HG02981 (cell line): ENCODE results near the gene TOB2.

Experiments
- ATAC-seq: cut with Tn5 transposase; IDR thresholded peaks from one replicate; pipeline ENCODE4 v1.9.1; 2021; ENCODE audit warnings: mild to moderate bottlenecking, moderate library complexity; ENCODE audit not compliant: unreplicated experiment

The TOB2 gene, protein sequence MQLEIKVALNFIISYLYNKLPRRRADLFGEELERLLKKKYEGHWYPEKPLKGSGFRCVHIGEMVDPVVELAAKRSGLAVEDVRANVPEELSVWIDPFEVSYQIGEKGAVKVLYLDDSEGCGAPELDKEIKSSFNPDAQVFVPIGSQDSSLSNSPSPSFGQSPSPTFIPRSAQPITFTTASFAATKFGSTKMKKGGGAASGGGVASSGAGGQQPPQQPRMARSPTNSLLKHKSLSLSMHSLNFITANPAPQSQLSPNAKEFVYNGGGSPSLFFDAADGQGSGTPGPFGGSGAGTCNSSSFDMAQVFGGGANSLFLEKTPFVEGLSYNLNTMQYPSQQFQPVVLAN

GRCh38 chr22:41446639-41447434 lies at the start of gene TOB2:
TOB2 (minus strand) TSS chr22:41446801; CDS start chr22:41437345, 9,456 bp downstream.
- ATAC-seq = peak; percentile 40

DNA sequence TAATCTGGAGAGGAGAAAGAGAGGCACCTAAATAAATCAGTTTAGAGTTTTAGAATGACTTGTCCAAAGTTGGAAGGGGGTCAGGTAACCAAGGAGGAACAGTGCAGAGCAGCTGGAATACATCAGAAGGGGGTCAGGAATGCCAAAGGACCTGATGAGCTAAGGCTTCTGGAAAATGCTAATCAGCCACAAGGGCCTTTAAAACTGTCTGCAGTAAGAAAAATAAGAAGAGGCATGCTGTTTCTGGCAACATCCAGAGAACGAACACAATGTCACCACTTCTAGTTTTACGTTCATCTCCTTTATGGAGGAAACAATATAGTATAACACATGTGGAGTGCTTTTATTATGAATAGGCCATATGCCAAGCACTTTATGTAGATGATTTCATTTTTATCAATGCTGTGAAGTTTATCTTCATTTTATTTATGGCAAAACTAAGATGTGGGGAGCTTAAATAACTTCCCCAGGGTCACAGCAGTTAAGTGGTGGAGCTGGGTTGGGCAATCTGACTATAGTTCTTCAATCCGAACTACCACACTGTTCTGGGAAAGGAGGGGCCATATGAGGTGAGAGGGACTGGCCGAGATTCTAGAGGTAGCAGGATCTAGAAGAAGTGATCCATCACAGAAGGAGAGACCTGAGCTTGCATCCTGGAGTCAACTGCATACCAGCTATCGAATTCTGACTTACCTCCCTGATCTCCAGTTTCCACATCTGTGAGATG lies 44.9 kb upstream of the TOB2 start:
- no peak for ATAC-seq

DNA sequence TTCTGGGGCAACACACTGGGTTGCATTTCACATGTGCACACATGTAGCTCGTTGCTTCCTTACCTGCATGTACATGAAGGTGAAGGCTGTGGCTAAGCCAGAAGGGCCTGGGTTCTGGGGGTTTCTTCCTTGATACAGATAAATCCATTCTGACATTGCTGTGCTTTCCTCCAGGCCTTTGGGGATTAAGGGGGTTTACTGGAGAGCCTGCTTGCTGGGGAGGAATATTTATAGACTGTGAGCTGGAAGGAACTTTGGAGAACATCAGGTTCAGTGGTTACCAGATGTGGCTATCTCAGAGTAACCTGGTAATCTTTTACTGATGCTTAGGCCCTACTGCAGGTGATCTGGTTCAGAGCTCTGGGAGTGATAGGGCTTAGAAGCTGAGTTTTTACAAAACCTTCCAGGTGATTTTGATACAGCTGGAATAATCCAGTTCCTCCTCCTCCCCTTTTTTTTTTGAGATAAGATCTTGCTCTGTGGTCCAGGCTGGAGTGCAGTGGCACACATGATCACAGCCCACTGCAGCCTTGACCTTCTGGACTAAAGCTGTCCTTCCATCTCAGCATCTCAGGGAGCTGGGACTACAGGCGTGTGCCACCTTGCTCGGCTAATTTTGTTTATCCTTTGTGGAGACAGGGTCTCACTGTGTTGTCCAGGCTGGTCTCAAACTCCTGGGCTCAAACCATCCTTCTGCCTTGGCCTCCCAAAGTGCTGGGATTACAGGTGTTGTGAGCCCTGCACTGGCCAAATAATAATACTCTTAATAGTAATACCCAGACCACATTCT lies 42.2 kb upstream of the TOB2 start:
- ATAC-seq = no peak

DNA sequence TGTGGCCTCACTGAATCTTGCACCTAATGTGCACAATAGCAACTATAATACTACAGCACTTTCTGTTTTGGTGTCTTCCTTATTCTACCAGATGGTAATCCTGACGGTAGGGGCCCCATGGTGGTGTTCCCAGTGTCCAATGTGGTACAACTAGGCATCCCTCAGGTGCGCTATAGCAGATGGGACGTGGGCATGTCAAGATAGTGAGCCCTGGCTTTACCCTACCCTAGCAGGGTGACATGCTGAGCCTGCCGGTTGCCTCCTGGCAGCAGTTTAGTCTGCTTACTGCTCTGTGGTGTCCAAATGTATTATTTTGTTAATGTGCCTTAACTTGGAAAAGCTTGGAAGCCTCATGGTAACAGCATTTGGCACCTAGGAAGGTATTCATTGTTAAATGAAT lies 41.5 kb upstream of the TOB2 start:
- no peak for ATAC-seq

DNA sequence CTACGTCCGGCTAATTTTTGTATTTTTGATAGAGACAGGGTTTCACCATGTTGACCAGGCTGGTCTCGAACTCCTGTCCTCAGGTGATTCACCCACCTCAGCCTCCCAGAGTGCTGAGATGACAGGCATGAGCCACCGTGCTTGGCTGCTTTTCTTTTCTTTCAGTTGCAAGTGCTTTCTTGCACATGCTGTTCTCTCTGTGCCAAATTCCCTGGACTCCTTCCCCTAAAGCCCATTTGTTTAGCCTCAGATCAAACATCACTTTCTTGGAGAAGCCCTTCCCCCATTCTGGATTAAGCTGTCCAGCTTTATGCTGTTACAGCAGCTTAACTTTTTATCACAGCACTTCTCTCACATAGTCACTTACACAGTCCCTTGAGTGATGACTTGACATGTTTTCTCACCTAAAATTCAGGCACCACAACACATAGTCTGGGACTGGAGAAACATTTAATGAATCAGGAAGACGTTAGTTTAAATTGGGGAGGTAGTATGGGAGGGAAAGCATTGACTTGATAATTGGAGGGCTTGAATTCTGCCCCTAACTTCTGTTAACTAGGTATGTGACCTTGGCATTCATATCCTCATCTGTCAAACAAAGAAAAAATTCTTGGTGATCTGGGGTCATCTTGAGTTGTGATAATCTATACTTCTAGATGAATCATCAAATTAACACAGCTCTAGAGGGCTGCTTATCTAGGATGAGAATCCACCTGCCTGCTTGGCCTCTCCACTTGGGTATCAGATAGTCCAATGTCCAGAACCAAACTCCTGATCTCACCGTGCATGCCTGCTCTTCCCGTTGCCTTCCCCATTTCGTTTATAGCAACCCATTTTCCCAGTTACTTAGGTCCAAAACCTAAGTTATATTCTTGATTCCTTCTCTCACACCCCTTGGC lies 40.7 kb upstream of the TOB2 start:
- no peak for ATAC-seq

DNA sequence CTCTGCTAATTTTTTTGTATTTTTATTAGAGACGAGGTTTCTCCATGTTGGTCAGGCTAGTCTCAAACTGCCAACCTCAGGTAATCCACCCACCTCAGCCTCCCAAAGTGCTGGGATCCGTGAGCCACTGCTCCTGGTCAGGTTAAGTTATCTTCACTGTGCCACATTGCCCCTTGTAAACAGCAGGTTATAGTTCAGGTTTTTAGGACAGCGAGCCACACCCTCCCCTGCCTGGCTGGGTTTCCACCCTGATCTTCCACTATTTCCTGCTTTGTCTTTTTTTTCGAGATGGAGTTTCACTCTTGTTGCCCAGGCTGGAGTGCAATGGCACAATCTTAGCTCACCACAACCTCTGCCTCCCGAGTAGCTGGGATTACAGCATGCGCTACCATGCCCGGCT lies 38.4 kb upstream of the TOB2 start:
- no peak for ATAC-seq

- ATAC-seq = no peak
Observed at GRCh38 chr22:41482319-41482935, 35.8 kb upstream of the TOB2 start.

DNA sequence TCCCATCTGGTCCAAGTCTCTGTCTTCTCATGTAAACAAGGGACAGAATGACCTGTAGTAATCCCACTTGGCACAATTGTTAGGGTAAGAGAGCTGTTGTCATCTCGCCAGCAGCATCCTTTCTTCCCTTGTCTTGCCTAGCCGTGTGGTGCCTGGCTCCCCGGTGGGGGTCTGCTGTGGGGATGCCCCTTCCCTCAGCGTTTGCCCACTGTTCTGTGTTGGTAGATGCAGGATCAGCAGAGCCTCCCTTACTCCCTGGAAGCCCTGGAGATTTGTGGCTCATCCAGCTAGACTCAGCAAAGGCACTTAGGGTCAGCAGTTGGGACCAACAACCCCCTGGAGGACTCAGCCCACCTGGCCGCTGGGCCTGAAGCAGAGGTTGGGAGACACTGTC lies 35.3 kb upstream of the TOB2 start:
- ATAC-seq = no peak

GRCh38 chr22:41481131-41481830 lies 34.7 kb upstream of the TOB2 start:
- ATAC-seq = no peak

DNA sequence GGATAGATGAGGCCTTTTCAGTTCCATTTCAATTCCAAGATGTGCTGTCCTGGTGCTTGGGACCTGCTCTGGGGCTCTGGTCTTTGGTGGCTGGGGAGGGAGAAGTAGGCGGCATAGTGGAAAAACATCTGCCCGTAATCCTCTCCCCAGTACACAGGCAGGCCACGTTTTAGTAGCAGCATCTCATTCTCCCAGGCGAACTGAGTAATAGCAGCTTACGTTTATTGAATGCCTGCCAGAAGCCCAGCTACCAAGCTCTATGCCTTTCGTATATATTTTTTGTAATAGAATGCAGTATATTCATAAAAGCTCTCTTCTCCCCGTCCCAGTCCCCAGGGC lies 33.8 kb upstream of the TOB2 start:
- no peak for ATAC-seq

GRCh38 chr22:41479671-41480396 lies 33.2 kb upstream of the TOB2 start:
- ATAC-seq = no peak

- no peak for ATAC-seq
Observed at GRCh38 chr22:41478891-41479521, 32.4 kb upstream of the TOB2 start.

- ATAC-seq = no peak
Observed at GRCh38 chr22:41478473-41478872, 31.9 kb upstream of the TOB2 start.

DNA sequence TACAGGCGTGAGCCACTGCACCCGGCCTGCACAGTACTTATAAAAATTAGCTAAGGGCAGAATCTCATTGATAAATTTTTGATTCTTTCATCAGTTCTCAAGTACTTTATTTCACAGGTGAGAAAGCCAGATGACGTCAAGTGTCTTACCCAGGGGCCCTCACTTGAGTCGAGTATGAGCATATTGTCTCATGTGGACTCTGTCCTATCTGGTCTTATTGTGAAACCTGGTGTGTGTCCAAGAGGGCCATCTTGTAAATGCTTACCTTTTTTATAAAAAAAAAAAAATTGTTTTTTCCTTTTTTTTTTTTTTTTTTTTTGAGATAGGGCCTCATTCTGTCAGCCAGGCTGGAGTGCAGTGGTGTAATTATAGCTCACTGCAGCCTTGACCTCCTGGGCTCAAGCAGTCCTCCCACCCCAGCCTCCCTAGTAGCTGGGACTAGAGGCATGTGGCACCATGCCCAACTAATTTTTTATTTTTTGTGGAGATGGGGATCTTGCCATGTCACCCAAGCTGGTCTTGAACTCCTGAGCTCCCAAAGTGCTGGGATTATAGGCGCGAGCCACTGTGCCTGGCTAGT lies 28.4 kb upstream of the TOB2 start:
- ATAC-seq = no peak

DNA sequence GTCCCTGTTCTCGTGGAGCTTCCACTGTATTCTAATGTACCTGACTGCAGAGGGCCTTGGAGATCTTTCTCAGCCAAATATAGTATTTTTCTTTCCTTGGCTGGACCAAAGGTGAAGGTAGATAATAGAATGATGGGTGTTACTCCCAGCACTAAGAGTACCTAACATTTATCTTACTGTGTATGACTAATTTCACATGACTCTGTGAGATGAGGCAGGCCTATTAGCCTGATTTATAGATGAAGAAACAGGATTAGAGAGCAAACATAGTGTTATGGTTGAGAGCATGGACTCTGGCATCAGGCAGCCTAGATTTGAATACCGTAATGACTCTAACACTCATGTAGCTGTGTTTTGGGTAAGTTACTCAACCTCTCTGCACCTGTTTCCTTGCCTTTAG lies 25.0 kb upstream of the TOB2 start:
- ATAC-seq = no peak

DNA sequence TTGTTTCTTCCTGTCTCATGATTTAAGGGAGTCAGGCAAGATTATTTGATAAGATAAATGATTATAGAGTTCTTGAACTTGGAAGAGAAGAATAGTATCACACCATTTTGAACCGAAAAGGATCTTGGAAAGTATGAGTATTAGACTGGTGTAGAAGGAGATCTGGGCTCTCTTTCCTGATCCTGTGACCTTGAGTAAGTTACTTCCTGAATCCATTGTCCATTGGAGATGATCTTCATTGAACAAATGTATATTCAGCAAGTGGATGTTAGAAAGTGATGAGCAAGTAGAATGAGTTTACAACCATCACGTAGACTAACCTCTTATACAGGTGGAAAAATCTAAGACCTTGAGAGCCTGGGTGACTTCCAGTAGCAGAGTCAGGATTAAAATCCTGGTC lies 24.3 kb upstream of the TOB2 start:
- no peak for ATAC-seq

DNA sequence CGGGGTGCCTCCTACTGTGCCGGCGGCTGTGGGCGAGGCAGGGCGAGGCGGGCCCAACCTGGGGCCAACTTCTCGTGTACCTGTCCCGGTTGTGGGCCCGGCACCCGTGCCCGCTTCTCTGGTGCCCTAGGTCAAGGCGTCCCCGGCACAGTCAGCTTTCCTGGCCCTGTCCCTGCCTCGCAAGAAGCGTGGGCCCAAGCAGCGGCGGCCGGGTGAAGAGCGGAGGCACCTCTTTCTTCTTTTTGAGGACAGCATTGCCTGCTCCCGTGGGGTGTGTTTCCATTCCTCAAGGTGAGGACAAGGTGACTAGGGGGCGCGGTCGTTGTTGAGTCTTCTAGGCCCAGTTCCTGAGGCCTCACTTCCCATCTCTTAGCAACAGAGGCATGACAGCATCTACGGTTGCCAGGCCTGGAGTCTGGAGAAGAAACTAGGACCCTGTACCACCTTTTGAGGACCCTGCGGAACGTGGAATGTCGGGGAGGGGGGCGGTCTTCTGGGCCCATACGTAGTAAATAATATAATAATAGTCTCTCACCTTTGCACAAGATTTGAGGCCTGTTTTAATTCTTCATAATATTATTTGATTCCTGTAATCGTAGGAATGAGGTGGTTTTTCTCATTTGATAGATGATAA lies 22.7 kb upstream of the TOB2 start:
- ATAC-seq = peak; percentile 4
